Stomach (tissue), 4 donors: ENCODE measurements around the gene SCMH1.

Source experiments
- POLR2A ChIP-seq, 4 donors: fragments of 450-650 bp; IDR thresholded peaks; one replicate each; pipeline ENCODE4 v1.6.1; 2016; ENCODE audit warnings: antibody characterized with exemption in 4 of 4, control low read depth in 2 of 4, mild to moderate bottlenecking in 1 of 4, moderate library complexity in 1 of 4
- TF ChIP-seq, protein P1 (sequence below), 7 experiments: fragments of 450-650 bp in 4 of 7; fragments of 200-600 bp in 3 of 7; sonication (generic) in 3 of 7; IDR thresholded peaks; one replicate each; pipeline ENCODE4 v1.5.1; 2016 to 2019; ENCODE audit warnings: antibody characterized with exemption in 7 of 7, control low read depth in 2 of 7, mild to moderate bottlenecking in 1 of 7

DNA sequence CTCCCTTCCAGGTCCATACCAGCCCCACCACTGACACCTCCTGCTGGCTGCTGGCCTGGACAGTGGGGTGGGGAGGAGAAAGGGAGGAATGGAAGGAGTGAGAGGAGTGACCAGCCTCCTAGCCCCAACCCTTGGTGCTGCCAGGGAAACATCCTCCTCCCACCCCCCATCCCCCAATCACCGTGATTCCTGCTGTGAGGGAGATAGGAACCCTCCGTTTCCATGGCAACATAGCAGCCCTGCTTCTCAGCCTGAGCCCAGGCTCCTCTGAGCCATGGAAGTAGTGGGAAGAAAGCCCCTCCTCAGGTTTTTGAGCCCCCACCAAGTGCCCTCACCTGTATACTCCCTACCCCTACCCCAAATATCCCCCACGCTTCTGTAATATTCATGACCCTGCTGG, 44.4 kb upstream of the SCMH1 start:
- TF ChIP-seq, protein P1, sequence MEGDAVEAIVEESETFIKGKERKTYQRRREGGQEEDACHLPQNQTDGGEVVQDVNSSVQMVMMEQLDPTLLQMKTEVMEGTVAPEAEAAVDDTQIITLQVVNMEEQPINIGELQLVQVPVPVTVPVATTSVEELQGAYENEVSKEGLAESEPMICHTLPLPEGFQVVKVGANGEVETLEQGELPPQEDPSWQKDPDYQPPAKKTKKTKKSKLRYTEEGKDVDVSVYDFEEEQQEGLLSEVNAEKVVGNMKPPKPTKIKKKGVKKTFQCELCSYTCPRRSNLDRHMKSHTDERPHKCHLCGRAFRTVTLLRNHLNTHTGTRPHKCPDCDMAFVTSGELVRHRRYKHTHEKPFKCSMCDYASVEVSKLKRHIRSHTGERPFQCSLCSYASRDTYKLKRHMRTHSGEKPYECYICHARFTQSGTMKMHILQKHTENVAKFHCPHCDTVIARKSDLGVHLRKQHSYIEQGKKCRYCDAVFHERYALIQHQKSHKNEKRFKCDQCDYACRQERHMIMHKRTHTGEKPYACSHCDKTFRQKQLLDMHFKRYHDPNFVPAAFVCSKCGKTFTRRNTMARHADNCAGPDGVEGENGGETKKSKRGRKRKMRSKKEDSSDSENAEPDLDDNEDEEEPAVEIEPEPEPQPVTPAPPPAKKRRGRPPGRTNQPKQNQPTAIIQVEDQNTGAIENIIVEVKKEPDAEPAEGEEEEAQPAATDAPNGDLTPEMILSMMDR (IDR thresholded peaks at IDR 0.05) = no peak
- TF ChIP-seq POLR2A (IDR thresholded peaks at IDR 0.05) = no peak
